ENCODE results near the gene HOXD10. TPM values are rescaled to one million over a fixed set of nuclear protein-coding genes. Genes with fewer than 3 reads are reported as not detected.

HOXD10 gene
- total RNA-seq, 1 experiment from 2014 or later, result not detected

DNA sequence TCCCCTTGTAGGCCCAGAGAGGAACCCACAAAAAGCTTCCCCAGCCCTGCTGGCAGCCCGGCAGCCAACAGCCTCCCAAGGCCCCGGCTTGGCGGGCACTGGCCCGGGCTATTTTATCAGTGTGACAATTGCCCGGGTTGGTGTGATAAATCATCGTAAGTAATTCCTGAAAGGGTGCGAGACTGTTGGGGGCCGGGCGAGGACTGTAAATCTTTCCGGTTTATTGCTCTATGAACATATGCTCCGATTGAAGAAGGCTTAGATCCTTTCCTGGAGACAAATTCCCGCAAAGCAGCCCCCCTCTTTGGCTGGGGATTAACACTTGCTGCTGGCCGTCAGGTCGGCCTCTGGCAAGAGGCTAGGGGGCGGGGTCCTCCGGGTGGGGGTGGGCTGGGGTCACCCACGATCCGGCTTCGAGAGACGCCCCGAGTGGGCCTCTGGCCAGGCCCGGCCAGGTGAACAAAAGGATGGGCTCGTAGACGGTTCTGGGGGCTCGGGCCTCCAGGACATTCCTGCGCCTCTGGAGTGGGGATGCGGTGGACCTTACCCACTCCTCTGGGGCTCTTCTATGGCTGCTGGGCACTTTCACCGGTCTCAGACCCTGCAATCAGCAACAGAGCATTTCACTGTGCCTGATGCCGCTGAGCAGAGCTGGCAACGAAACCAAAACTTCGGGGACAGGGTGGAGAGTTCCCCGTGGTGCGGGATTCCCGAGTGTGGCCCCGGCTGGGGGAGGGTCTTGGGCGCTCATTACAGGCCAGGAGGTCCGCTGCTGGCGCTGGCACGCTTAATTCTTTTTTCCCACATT lies 42.5 kb downstream of the HOXD10 start:
- ATAC-seq (no peak), DNase-seq (ENCODE audit: low read depth, low spot score) (no peak)
- H3K27me3 ChIP-seq (ENCODE audit: control insufficient read depth, insufficient read depth, low read length), result peaks cover 2% of the 10 kb centered on the region; the same call in 1 of the 2 replicates
- H3K4me3 ChIP-seq (ENCODE audit: low read depth in 2 of 2, low read length in 2 of 2), result no peak overlapping the region
- TF ChIP-seq TCF7L2 (IDR thresholded peaks at IDR 0.05; ENCODE audit: low read depth, low read length) (no peak), POLR2AphosphoS5 (IDR thresholded peaks at IDR 0.05; ENCODE audit: low read depth, low read length) (no peak)
- TF ChIP-seq, protein P1, sequence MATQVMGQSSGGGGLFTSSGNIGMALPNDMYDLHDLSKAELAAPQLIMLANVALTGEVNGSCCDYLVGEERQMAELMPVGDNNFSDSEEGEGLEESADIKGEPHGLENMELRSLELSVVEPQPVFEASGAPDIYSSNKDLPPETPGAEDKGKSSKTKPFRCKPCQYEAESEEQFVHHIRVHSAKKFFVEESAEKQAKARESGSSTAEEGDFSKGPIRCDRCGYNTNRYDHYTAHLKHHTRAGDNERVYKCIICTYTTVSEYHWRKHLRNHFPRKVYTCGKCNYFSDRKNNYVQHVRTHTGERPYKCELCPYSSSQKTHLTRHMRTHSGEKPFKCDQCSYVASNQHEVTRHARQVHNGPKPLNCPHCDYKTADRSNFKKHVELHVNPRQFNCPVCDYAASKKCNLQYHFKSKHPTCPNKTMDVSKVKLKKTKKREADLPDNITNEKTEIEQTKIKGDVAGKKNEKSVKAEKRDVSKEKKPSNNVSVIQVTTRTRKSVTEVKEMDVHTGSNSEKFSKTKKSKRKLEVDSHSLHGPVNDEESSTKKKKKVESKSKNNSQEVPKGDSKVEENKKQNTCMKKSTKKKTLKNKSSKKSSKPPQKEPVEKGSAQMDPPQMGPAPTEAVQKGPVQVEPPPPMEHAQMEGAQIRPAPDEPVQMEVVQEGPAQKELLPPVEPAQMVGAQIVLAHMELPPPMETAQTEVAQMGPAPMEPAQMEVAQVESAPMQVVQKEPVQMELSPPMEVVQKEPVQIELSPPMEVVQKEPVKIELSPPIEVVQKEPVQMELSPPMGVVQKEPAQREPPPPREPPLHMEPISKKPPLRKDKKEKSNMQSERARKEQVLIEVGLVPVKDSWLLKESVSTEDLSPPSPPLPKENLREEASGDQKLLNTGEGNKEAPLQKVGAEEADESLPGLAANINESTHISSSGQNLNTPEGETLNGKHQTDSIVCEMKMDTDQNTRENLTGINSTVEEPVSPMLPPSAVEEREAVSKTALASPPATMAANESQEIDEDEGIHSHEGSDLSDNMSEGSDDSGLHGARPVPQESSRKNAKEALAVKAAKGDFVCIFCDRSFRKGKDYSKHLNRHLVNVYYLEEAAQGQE (IDR thresholded peaks at IDR 0.05; ENCODE audit: insufficient read depth in 1 of 2, low read depth in 2 of 2, low read length in 1 of 2), result no peak
- TF ChIP-seq, protein P2, sequence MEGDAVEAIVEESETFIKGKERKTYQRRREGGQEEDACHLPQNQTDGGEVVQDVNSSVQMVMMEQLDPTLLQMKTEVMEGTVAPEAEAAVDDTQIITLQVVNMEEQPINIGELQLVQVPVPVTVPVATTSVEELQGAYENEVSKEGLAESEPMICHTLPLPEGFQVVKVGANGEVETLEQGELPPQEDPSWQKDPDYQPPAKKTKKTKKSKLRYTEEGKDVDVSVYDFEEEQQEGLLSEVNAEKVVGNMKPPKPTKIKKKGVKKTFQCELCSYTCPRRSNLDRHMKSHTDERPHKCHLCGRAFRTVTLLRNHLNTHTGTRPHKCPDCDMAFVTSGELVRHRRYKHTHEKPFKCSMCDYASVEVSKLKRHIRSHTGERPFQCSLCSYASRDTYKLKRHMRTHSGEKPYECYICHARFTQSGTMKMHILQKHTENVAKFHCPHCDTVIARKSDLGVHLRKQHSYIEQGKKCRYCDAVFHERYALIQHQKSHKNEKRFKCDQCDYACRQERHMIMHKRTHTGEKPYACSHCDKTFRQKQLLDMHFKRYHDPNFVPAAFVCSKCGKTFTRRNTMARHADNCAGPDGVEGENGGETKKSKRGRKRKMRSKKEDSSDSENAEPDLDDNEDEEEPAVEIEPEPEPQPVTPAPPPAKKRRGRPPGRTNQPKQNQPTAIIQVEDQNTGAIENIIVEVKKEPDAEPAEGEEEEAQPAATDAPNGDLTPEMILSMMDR (IDR thresholded peaks at IDR 0.05), result no peak
- CTCF ChIA-PET, result no interaction called here
- H3K27ac ChIP-seq (ENCODE audit: low read length), result no peak overlapping the region
- H3K4me1 ChIP-seq (ENCODE audit: control insufficient read depth, insufficient read depth, low read length), result peaks cover 3% of the 10 kb centered on the region; the same call in 1 of the 2 replicates
- H3K9me3 ChIP-seq (ENCODE audit: control insufficient read depth, insufficient read depth, low read depth, low read length), result no peaks in the 10 kb centered on the region
- intact Hi-C loops (cut with micrococcal nuclease; ENCODE audit: unreplicated experiment), result no loop called here
- POLR2A ChIA-PET, result no interaction called here
- in situ Hi-C loops (cut with HindIII; ENCODE audit: low pct_unique_long_range_greater_than_20kb, low sequenced_read_pairs), result no loop called here
- no peaks in the 10 kb centered on the region for H3K36me3 ChIP-seq (ENCODE audit: control insufficient read depth, insufficient read depth, low read length)
- no TSS peak for BruUV-seq (replicated peaks)

DNA sequence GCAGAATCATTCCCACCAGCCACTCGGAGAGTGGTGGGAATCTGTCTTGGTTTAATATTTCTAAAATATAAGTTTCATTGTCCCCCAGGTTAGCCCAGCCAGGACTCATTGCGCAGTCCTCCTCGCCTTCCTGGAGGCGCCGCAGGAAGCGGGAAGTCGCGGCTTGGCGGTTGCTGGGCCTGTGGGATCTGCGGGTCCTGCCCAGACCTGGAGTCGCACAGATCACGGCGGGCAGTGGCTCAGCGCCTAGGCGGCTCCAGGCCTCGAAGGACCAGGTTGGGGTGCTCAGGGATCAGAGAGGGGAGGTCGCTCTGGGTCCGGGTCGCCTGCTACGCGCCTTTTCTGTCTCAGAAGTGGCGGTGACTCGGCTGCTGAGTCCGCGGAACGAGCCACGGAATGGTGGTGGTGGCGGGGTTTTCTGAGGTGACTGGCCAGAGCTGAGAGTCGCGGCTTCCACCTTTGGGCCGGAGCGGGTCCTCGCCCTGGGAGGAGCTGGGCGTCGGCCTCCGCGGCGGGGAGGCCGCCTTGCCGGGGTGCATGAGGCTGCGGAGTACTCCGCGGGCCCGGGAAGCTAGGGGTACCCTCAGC lies 43.2 kb downstream of the HOXD10 start:
- no peak overlapping the region for H3K4me3 ChIP-seq (ENCODE audit: low read depth in 2 of 2, low read length in 2 of 2)
- no TSS peak for BruUV-seq (replicated peaks)
- H3K27me3 ChIP-seq (ENCODE audit: control insufficient read depth, insufficient read depth, low read length), result peaks cover 2% of the 10 kb centered on the region; the same call in 1 of the 2 replicates
- ChIA-PET CTCF (no interaction called here), POLR2A (no interaction called here)
- DNase-seq (ENCODE audit: low read depth, low spot score) (no peak), ATAC-seq (no peak)
- in situ Hi-C loops (cut with HindIII; ENCODE audit: low pct_unique_long_range_greater_than_20kb, low sequenced_read_pairs), result no loop called here
- TF ChIP-seq, protein P1 (IDR thresholded peaks at IDR 0.05; ENCODE audit: insufficient read depth in 1 of 2, low read depth in 2 of 2, low read length in 1 of 2), result no peak
- no peak for TF ChIP-seq POLR2AphosphoS5 (IDR thresholded peaks at IDR 0.05; ENCODE audit: low read depth, low read length)
- TF ChIP-seq, protein P2 (IDR thresholded peaks at IDR 0.05), result no peak
- no peak for TF ChIP-seq SIN3A (IDR thresholded peaks at IDR 0.05; ENCODE audit: borderline replicate concordance, insufficient read depth, low read depth, low read length)
- no peak for TF ChIP-seq TCF7L2 (IDR thresholded peaks at IDR 0.05; ENCODE audit: low read depth, low read length)
- H3K9me3 ChIP-seq (ENCODE audit: control insufficient read depth, insufficient read depth, low read depth, low read length), result no peaks in the 10 kb centered on the region
- H3K27ac ChIP-seq (ENCODE audit: low read length), result no peak overlapping the region
- peaks cover 3% of the 10 kb centered on the region; the same call in 1 of the 2 replicates for H3K4me1 ChIP-seq (ENCODE audit: control insufficient read depth, insufficient read depth, low read length)
- intact Hi-C loops (cut with micrococcal nuclease; ENCODE audit: unreplicated experiment), result no loop called here
- H3K36me3 ChIP-seq (ENCODE audit: control insufficient read depth, insufficient read depth, low read length), result no peaks in the 10 kb centered on the region

Data from Panc1 (cell line).